HEK293 (cell line): ENCODE data around the gene APLP2.

Source experiments
- CTCF ChIA-PET: fragments of 350-600 bp; formaldehyde crosslinking; extraction: SDS; loops from one replicate; lab custom pipeline; 2021; ENCODE audit warnings: antibody characterized with exemption; lab: Yijun Ruan, JAX
- POLR2A ChIA-PET: fragments of 300-600 bp; formaldehyde crosslinking; extraction: SDS; loops from one replicate; lab custom pipeline; 2020; ENCODE audit warnings: antibody characterized with exemption, inconsistent platforms; lab: Yijun Ruan, JAX
- H3K27ac ChIP-seq: fragments of 200-500 bp; sonication (Bioruptor generic); 2 replicates; pipeline ENCODE4 v1.5.1; 2014; ENCODE audit warnings: low read depth, low read length, control low read depth, inconsistent platforms; ENCODE audit errors: extremely low read depth
- H3K36me3 ChIP-seq, 2 experiments: fragments of 200-500 bp in 1 of 2; sonication (Bioruptor generic) in 1 of 2; 1 replicate in 1 of 2; 2 replicates in 1 of 2; pipeline ENCODE4 v1.5.1; 2014 to 2017; ENCODE audit warnings: inconsistent platforms in 2 of 2, low read length in 2 of 2; ENCODE audit not compliant: control insufficient read depth in 2 of 2, insufficient read depth in 1 of 2
- H3K4me1 ChIP-seq: fragments of 200-500 bp; sonication (Bioruptor generic); 2 replicates; pipeline ENCODE4 v1.5.1; 2014; ENCODE audit warnings: mild to moderate bottlenecking, low read length, inconsistent platforms; ENCODE audit not compliant: control insufficient read depth, insufficient read depth
- H3K4me3 ChIP-seq: 2 replicates; pipeline ENCODE4 v1.5.1; 2011; ENCODE audit warnings: low read depth, mild to moderate bottlenecking, control low read depth, low read length, moderate library complexity
- H3K9me3 ChIP-seq: fragments of 200-500 bp; sonication (Bioruptor generic); 2 replicates; pipeline ENCODE4 v1.5.1; 2014; ENCODE audit warnings: low read depth, low read length, inconsistent platforms; ENCODE audit not compliant: control insufficient read depth, insufficient read depth
- FEZF1 ChIP-seq: fragments of 450-650 bp; formaldehyde crosslinking; IDR thresholded peaks from 2 replicates; pipeline ENCODE4 v1.5.1; 2016; ENCODE audit warnings: missing biosample characterization, missing genetic modification characterization
- HOXD13 ChIP-seq: sonication (generic); formaldehyde crosslinking; IDR thresholded peaks from 2 replicates; pipeline ENCODE4 v1.8.0; 2022; ENCODE audit warnings: missing genetic modification reagents, borderline replicate concordance
- IKZF3 ChIP-seq: fragments of 450-650 bp; IDR thresholded peaks from 2 replicates; pipeline ENCODE4 v1.5.0; 2018; ENCODE audit warnings: missing biosample characterization, mild to moderate bottlenecking, missing genetic modification characterization, moderate library complexity
- PRDM1 ChIP-seq: fragments of 450-650 bp; formaldehyde crosslinking; IDR thresholded peaks from 2 replicates; pipeline ENCODE4; 2016; ENCODE audit warnings: missing biosample characterization, missing genetic modification characterization
- ZBTB11 ChIP-seq: fragments of 450-650 bp; formaldehyde crosslinking; conservative IDR thresholded peaks from 2 replicates; pipeline ENCODE4 v1.5.1; 2016; ENCODE audit warnings: low read depth, missing biosample characterization, missing genetic modification characterization
- ZBTB17 ChIP-seq: fragments of 450-650 bp; formaldehyde crosslinking; IDR thresholded peaks from 2 replicates; pipeline ENCODE4 v1.5.1; 2016; ENCODE audit warnings: missing biosample characterization, missing genetic modification characterization
- ZNF133 ChIP-seq: fragments of 450-650 bp; formaldehyde crosslinking; IDR thresholded peaks from 2 replicates; pipeline ENCODE4 v1.5.1; 2016; ENCODE audit warnings: missing biosample characterization, missing genetic modification characterization
- ZNF16 ChIP-seq: fragments of 450-650 bp; formaldehyde crosslinking; IDR thresholded peaks from 2 replicates; pipeline ENCODE4 v1.5.1; 2016; ENCODE audit warnings: low read depth, missing biosample characterization, missing genetic modification characterization
- ZNF2 ChIP-seq: fragments of 450-650 bp; formaldehyde crosslinking; IDR thresholded peaks from 2 replicates; pipeline ENCODE4 v1.5.1; 2016; ENCODE audit warnings: missing biosample characterization, missing genetic modification characterization
- ZNF302 ChIP-seq: fragments of 450-650 bp; formaldehyde crosslinking; IDR thresholded peaks from 2 replicates; pipeline ENCODE4 v1.5.1; 2016; ENCODE audit warnings: missing biosample characterization, missing genetic modification characterization, low read depth
- ZNF398 ChIP-seq: fragments of 450-650 bp; formaldehyde crosslinking; IDR thresholded peaks from 2 replicates; pipeline ENCODE4 v1.5.1; 2017; ENCODE audit warnings: missing biosample characterization, missing genetic modification characterization
- ZNF404 ChIP-seq: fragments of 450-650 bp; formaldehyde crosslinking; IDR thresholded peaks from 2 replicates; pipeline ENCODE4 v1.5.1; 2017; ENCODE audit warnings: missing biosample characterization, missing genetic modification characterization
- ZNF416 ChIP-seq: fragments of 450-650 bp; formaldehyde crosslinking; IDR thresholded peaks from 2 replicates; pipeline ENCODE4 v1.5.1; 2016; ENCODE audit warnings: missing biosample characterization, missing genetic modification characterization
- ZNF473 ChIP-seq: fragments of 450-650 bp; formaldehyde crosslinking; IDR thresholded peaks from 2 replicates; pipeline ENCODE4 v1.5.1; 2017; ENCODE audit warnings: missing biosample characterization, missing genetic modification characterization
- ZNF488 ChIP-seq: fragments of 450-650 bp; formaldehyde crosslinking; IDR thresholded peaks from 2 replicates; pipeline ENCODE4 v1.5.1; 2016; ENCODE audit warnings: missing biosample characterization, missing genetic modification characterization
- ZNF510 ChIP-seq: fragments of 450-650 bp; formaldehyde crosslinking; IDR thresholded peaks from 2 replicates; pipeline ENCODE4 v1.5.1; 2018; ENCODE audit warnings: mild to moderate bottlenecking, missing genetic modification characterization, missing biosample characterization; ENCODE audit not compliant: insufficient replicate concordance
- ZNF548 ChIP-seq: fragments of 450-650 bp; formaldehyde crosslinking; IDR thresholded peaks from 2 replicates; pipeline ENCODE4 v1.5.1; 2016; ENCODE audit warnings: missing biosample characterization, missing genetic modification characterization
- ZNF555 ChIP-seq: fragments of 450-650 bp; formaldehyde crosslinking; conservative IDR thresholded peaks from 2 replicates; pipeline ENCODE4 v1.5.1; 2017; ENCODE audit warnings: missing biosample characterization, mild to moderate bottlenecking, missing genetic modification characterization, inconsistent platforms
- ZNF558 ChIP-seq: fragments of 450-650 bp; formaldehyde crosslinking; IDR thresholded peaks from 2 replicates; pipeline ENCODE4 v1.5.1; 2016; ENCODE audit warnings: missing biosample characterization, missing genetic modification characterization
- ZNF621 ChIP-seq: fragments of 450-650 bp; formaldehyde crosslinking; IDR thresholded peaks from 2 replicates; pipeline ENCODE4 v1.5.1; 2017; ENCODE audit warnings: missing biosample characterization, missing genetic modification characterization
- ZNF629 ChIP-seq: fragments of 450-650 bp; formaldehyde crosslinking; IDR thresholded peaks from 2 replicates; pipeline ENCODE4 v1.5.1; 2017; ENCODE audit warnings: missing biosample characterization, missing genetic modification characterization
- ZNF654 ChIP-seq: fragments of 450-650 bp; formaldehyde crosslinking; IDR thresholded peaks from 2 replicates; pipeline ENCODE4 v1.5.1; 2016; ENCODE audit warnings: low read depth, missing biosample characterization, missing genetic modification characterization
- ZNF677 ChIP-seq: fragments of 450-650 bp; IDR thresholded peaks from 2 replicates; pipeline ENCODE4 v1.5.0; 2018; ENCODE audit warnings: missing biosample characterization, mild to moderate bottlenecking, missing genetic modification characterization, moderate library complexity
- ZNF768 ChIP-seq: fragments of 450-650 bp; formaldehyde crosslinking; IDR thresholded peaks from 2 replicates; pipeline ENCODE4 v1.5.1; 2018; ENCODE audit warnings: missing biosample characterization, mild to moderate bottlenecking, missing genetic modification characterization
- ZNF837 ChIP-seq: fragments of 450-650 bp; formaldehyde crosslinking; IDR thresholded peaks from 2 replicates; pipeline ENCODE4 v1.5.1; 2016; ENCODE audit warnings: missing biosample characterization, missing genetic modification characterization
- ZSCAN16 ChIP-seq: fragments of 450-650 bp; formaldehyde crosslinking; IDR thresholded peaks from 2 replicates; pipeline ENCODE4 v1.5.1; 2016; ENCODE audit warnings: missing biosample characterization, missing genetic modification characterization

Gene APLP2

GRCh38 chr11:130168105-130168504, 98.4 kb downstream of the APLP2 start:
- POLR2A ChIA-PET = interaction anchor here (0.6 kb wide), 1 partner anchor 12 kb away, joined by 5 read pairs; no protein-coding TSS in a partner anchor
- TF ChIP-seq ZNF555 (tag by site-specific recombination) = no peak
- TF ChIP-seq, all 188 proteins: peak for 0
- Histone ChIP-seq H3K4me1 (no peaks in the 10 kb centered on the region), H3K27ac (no peak overlapping the region), H3K4me3 (no peak overlapping the region), H3K36me3 (no peaks in the 10 kb centered on the region), H3K9me3 (no peaks in the 10 kb centered on the region)
- CTCF ChIA-PET = interaction anchor here (0.5 kb wide), 1 partner anchor 290 kb away, joined by 3 read pairs; no protein-coding TSS in a partner anchor

- no peaks in the 10 kb centered on the region for H3K4me1 ChIP-seq
- TF ChIP-seq ZBTB17 (no peak), ZNF473 (tag by site-specific recombination) (no peak), ZNF548 (tag by site-specific recombination) (no peak), ZNF488 (tag by site-specific recombination) (no peak), FEZF1 (tag by site-specific recombination) (no peak), ZNF629 (tag by site-specific recombination) (no peak), ZNF837 (tag by site-specific recombination) (no peak), ZNF302 (tag by site-specific recombination) (no peak), HOXD13 (CRISPR knock-in tag) (no peak), ZNF404 (no peak), ZSCAN16 (tag by site-specific recombination) (no peak), ZNF621 (tag by site-specific recombination) (no peak), ZNF2 (tag by site-specific recombination) (no peak), ZNF398 (tag by site-specific recombination) (no peak)
- no peaks in the 10 kb centered on the region for H3K36me3 ChIP-seq
- no peak overlapping the region for H3K4me3 ChIP-seq
- no peaks in the 10 kb centered on the region for H3K9me3 ChIP-seq
- ChIA-PET CTCF (no interaction called here), POLR2A (no interaction called here)
- H3K27ac ChIP-seq = no peak overlapping the region
Measured at GRCh38 chr11:130170345-130170744, 100.7 kb downstream of the APLP2 start.

GRCh38 chr11:130171534-130171933, 101.8 kb downstream of the APLP2 start:
- CTCF ChIA-PET = no interaction called here
- H3K4me3 ChIP-seq = no peak overlapping the region

More at GRCh38 chr11:130171534-130171933, 101.8 kb downstream of the APLP2 start:
- H3K9me3 ChIP-seq = no peaks in the 10 kb centered on the region
- POLR2A ChIA-PET = interaction anchor here (0.7 kb wide), 1 partner anchor 289 kb away, joined by 3 read pairs; no protein-coding TSS in a partner anchor
- no peaks in the 10 kb centered on the region for H3K4me1 ChIP-seq
- H3K27ac ChIP-seq = no peak overlapping the region
- no peaks in the 10 kb centered on the region for H3K36me3 ChIP-seq
- TF ChIP-seq ZNF837 (tag by site-specific recombination) (no peak), ZNF133 (tag by site-specific recombination) (no peak), ZNF510 (tag by site-specific recombination) (no peak), ZNF768 (no peak), ZNF416 (tag by site-specific recombination) (no peak), ZNF654 (no peak), ZNF677 (tag by site-specific recombination) (no peak), ZNF16 (tag by site-specific recombination) (no peak), ZNF558 (tag by site-specific recombination) (no peak), ZBTB11 (tag by site-specific recombination) (no peak), IKZF3 (tag by site-specific recombination) (no peak), ZNF488 (tag by site-specific recombination) (no peak), ZNF404 (no peak), PRDM1 (tag by site-specific recombination) (no peak)
